Measurements from ENCODE around the gene TBCE.

DNA sequence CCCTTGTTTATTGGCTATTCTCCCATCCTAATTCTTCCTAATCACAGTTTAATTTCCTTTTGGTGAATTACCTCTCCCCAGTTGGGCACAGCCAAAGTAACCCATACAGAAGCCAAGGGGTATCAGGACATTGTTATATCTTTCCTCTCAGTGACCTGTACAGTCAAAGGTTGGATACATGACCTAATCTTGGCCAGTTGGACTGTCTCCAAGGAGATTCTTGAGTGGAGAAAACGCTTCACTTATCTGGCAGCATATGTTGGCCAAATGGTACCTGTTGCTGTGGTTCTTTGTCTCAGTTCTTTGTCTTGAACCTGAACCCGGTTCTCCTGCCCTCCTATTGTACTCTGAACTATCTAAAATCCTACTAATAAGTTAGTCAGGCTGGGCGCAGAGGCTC lies 15.3 kb upstream of the TBCE start:
- TF ChIP-seq EZH2 (IDR thresholded peaks at IDR 0.05; ENCODE audit: insufficient read depth, poor library complexity, severe bottlenecking) (no peak), EZH2phosphoT487 (IDR thresholded peaks at IDR 0.05; ENCODE audit: insufficient read depth, low read depth) (no peak)
